ENCODE measurements around the gene ORM2. TPM values are rescaled to one million over a fixed set of nuclear protein-coding genes. Genes with fewer than 3 reads are reported as not detected.
"Not testable (repeated sequence)": the region's sequence is repeated elsewhere in the genome, so short reads cannot be mapped to it uniquely, and the experiment has no call there.

ORM2 gene
- total RNA-seq, 2 donors from 2014 or later, result 0.91 to 1.9 TPM

DNA sequence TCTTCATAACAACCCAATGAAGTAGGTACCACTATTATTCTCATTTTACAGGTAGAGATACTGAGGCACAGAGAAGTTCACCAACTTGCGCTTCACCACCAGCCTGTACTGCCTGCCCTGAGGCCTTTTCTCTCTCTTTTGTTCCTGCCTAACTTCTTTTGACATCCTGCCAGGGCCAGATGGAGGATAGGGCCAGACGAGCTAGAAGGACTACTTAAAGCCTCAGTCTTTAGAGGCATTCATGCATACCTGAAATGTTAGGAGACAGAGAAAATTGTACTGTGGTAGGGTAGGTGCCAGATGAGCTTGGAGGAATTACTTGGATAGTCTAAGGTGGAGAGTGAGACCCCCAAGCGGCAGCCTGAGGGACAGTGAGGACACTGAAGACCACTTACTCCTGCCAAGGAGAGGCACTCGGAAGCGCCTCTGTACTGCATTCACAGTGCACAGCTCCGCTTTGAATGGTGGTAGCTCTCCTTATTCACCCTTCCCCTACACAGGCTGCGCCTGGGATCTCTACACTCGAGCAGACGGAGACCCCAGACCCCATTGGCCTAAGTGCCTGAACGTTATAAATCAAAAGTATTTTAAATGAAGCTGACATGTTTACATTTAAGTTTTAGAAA is 13.0 kb upstream of the ORM2 start:
- intact Hi-C loops (cut with DNase I), result no loop called here
- Histone ChIP-seq H3K36me3 (no peaks in the 10 kb centered on the region), H3K27ac (no peak overlapping the region), H3K4me1 (replicated peaks) (no peaks in the 10 kb centered on the region), H3K27me3 (replicated peaks; ENCODE audit: insufficient read depth) (no peaks in the 10 kb centered on the region), H3K4me3 (no peak overlapping the region), H3K9me3 (no peaks in the 10 kb centered on the region)
- no peak for TF ChIP-seq POLR2AphosphoS5 (IDR thresholded peaks at IDR 0.05)
- no peak for TF ChIP-seq POLR2A (IDR thresholded peaks at IDR 0.05)
- TF ChIP-seq, protein P1, sequence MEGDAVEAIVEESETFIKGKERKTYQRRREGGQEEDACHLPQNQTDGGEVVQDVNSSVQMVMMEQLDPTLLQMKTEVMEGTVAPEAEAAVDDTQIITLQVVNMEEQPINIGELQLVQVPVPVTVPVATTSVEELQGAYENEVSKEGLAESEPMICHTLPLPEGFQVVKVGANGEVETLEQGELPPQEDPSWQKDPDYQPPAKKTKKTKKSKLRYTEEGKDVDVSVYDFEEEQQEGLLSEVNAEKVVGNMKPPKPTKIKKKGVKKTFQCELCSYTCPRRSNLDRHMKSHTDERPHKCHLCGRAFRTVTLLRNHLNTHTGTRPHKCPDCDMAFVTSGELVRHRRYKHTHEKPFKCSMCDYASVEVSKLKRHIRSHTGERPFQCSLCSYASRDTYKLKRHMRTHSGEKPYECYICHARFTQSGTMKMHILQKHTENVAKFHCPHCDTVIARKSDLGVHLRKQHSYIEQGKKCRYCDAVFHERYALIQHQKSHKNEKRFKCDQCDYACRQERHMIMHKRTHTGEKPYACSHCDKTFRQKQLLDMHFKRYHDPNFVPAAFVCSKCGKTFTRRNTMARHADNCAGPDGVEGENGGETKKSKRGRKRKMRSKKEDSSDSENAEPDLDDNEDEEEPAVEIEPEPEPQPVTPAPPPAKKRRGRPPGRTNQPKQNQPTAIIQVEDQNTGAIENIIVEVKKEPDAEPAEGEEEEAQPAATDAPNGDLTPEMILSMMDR (IDR thresholded peaks at IDR 0.05), result no peak
- no peak for DNase-seq (ENCODE audit: low spot score)
- 70% methylated on average over 10 of the region's 10 CpGs for WGBS

DNA sequence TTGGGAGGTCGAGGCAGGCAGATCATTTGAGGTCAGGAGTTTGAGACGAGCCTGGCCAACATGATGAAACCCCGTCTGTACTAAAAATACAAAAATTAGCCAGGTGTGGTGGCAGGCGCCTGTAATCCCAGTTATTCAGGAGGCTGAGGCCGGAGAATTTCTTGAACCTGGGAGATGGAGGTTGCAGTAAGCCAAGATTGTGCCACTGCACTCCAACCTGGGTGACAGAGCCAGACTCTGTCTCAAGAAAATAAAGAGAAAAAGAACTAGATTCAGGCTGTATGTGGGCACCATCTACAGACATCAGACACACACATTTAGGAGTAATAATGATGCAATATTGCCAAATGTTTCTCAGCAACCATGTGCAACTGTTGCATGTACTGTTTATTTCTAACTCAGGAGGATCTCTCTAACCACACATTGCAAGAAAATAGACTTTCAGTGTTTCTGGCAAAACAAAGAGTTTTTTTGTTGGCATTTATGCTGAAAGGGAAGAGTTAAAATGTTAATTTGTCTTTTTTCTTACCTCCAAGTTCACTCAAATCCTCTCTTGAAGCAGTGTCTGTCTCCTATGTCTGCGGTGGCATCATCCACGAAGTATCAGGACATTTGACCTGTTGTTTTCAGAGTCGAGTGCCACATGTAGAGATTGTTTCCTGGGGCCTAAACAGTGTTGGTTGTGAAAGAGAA is 11.9 kb upstream of the ORM2 start:
- no peaks in the 10 kb centered on the region for H3K4me1 ChIP-seq (replicated peaks)
- no peaks in the 10 kb centered on the region for H3K36me3 ChIP-seq
- H3K4me3 ChIP-seq, result no peak overlapping the region
- H3K27ac ChIP-seq, result no peak overlapping the region
- DNase-seq (ENCODE audit: low spot score), result no peak
- H3K27me3 ChIP-seq (replicated peaks; ENCODE audit: insufficient read depth), result no peaks in the 10 kb centered on the region
- intact Hi-C loops (cut with DNase I), result no loop called here
- WGBS, result 89% methylated on average over 8 of the region's 8 CpGs
- no peaks in the 10 kb centered on the region for H3K9me3 ChIP-seq
- no peak for TF ChIP-seq POLR2AphosphoS5 (IDR thresholded peaks at IDR 0.05)
- TF ChIP-seq POLR2A (IDR thresholded peaks at IDR 0.05), result no peak
- TF ChIP-seq, protein P1 (IDR thresholded peaks at IDR 0.05), result no peak

DNA sequence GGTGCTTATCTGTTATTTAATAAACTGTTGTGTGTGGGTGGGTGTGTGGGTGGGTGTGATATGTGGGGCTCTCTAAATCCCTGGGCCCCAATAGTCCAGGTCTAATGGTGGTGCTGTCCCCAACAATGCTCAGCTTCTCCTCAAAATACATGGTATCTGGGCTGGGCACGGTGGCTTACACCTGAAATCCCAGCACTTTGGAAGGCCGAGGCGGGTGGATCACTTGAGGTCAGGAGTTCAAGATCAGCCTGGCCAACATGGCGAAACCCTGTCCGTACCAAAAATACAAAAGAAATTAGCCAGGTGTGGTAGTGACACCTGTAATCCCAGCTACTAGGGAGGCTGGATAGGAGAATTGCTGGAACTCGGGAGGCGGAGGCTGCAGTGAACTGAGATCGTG is 11.3 kb upstream of the ORM2 start:
- no peaks in the 10 kb centered on the region for H3K9me3 ChIP-seq
- intact Hi-C loops (cut with DNase I), result no loop called here
- whole genome bisulfite sequencing, result 91% methylated on average over 8 of the region's 8 CpGs
- H3K27ac ChIP-seq, result no peak overlapping the region
- H3K4me3 ChIP-seq, result no peak overlapping the region
- no peaks in the 10 kb centered on the region for H3K27me3 ChIP-seq (replicated peaks; ENCODE audit: insufficient read depth)
- DNase-seq (ENCODE audit: low spot score), result no peak
- no peaks in the 10 kb centered on the region for H3K4me1 ChIP-seq (replicated peaks)
- TF ChIP-seq POLR2A (IDR thresholded peaks at IDR 0.05), result no peak
- H3K36me3 ChIP-seq, result no peaks in the 10 kb centered on the region

DNA sequence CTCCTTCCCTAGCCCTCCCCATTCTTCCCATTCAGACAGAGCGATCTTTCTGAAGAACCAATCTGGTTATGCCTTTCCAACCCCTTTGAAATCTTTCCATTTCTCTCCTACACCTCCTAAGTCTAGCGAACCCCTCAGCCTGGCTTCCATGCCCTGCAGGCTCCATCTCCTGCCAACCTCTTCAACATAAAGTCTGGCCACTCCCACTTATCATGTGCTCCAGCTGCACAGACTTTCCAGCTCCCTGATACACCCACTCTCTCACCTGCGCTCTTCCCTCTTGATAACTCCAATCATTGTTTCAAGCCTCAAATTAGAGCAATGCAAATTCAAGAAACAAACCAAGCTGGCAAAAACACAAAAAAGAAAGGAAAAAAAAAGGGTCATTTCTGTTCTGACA is 10.5 kb upstream of the ORM2 start:
- no peak overlapping the region for H3K27ac ChIP-seq
- H3K9me3 ChIP-seq, result no peaks in the 10 kb centered on the region
- intact Hi-C loops (cut with DNase I), result no loop called here
- H3K4me3 ChIP-seq, result no peak overlapping the region
- 44% methylated on average over 3 of the region's 3 CpGs for WGBS
- DNase-seq (ENCODE audit: low spot score), result no peak
- H3K4me1 ChIP-seq (replicated peaks), result no peaks in the 10 kb centered on the region
- H3K36me3 ChIP-seq, result no peaks in the 10 kb centered on the region
- H3K27me3 ChIP-seq (replicated peaks; ENCODE audit: insufficient read depth), result no peaks in the 10 kb centered on the region
- TF ChIP-seq, protein P1 (IDR thresholded peaks at IDR 0.05), result no peak

DNA sequence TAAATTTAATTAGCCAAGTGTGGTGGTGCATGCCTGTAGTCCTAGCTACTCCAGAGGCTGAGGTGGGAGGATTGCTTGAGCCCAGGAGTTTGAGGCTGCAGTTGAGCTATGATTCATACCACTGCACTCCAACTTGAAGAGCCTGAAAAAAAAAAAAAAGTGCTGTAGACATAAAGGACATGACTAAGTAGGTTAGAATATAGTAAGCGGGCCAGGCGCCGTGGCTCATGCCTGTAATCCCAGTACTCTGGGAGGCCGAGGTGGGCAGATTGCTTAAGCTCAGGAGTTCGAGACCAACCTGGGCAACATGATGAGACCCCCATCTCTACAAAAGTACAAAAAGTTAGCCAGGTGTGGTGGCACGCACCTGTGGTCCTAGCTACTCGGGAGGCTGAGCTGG is 9.0 kb upstream of the ORM2 start:
- H3K4me3 ChIP-seq; H3K27me3 ChIP-seq (replicated peaks; ENCODE audit: insufficient read depth); H3K4me1 ChIP-seq (replicated peaks); H3K9me3 ChIP-seq; DNase-seq (ENCODE audit: low spot score); intact Hi-C loops (cut with DNase I); H3K27ac ChIP-seq; H3K36me3 ChIP-seq: not testable (repeated sequence)
- 94% methylated on average over 7 of the region's 7 CpGs for WGBS

DNA sequence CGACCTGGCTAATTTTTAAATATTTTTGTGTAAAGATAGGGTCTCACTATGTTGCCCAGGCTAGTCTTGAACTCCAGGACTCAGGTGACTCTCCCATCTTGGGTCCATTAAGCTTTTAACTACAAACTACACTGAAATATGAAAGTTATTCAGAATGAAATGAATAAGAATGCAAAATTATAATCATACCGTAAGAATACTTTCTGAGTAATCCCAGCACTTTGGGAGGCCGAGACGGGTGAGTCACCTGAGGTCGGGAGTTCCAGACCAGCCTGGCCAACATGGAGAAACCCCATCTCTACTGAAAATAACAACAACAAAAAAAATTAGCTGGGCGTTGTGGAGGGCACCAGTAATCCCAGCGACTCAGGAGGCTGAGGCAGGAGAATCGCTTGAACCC is 7.9 kb upstream of the ORM2 start:
- H3K27me3 ChIP-seq (replicated peaks; ENCODE audit: insufficient read depth), result no peaks in the 10 kb centered on the region
- H3K4me3 ChIP-seq, result no peak overlapping the region
- no peak for TF ChIP-seq POLR2A (IDR thresholded peaks at IDR 0.05)
- TF ChIP-seq, protein P1 (IDR thresholded peaks at IDR 0.05), result no peak
- no peak for TF ChIP-seq POLR2AphosphoS5 (IDR thresholded peaks at IDR 0.05)
- no peaks in the 10 kb centered on the region for H3K4me1 ChIP-seq (replicated peaks)
- H3K27ac ChIP-seq, result no peak overlapping the region
- 89% methylated on average over 8 of the region's 8 CpGs for WGBS
- H3K9me3 ChIP-seq, result no peaks in the 10 kb centered on the region
- intact Hi-C loops (cut with DNase I), result no loop called here
- no peak for DNase-seq (ENCODE audit: low spot score)
- H3K36me3 ChIP-seq, result no peaks in the 10 kb centered on the region

DNA sequence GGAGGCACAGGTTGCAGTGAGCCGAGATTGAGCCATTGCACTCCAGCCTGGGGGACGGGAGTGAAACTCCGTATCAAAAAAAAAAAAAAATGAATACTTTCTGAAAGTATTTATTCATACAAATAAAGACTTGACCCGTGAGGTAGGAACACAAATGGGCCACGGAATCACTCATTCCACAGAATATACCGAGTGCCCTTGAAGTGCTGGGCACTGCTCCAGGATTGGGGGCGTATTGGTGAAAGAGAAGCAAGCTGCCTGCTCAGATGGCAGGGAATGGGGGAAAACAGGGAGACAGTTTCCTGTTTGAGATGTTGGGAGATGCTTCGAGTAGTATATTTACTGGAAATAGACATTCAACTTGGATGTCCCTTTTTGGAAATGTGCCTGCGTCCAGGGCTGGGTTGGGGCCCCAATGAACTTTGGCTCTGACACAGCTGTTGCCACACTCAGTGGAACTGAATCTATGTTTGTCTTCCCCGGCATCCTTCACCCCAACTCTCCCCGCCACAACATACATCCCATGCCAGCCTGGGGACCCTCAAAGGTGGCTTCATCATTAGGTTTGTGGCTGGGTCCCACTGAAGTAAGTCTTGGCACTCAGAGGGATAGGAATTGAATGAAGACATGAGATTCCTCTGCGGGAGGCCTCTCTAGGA is 7.4 kb upstream of the ORM2 start:
- H3K4me3 ChIP-seq; H3K9me3 ChIP-seq; DNase-seq (ENCODE audit: low spot score); H3K27ac ChIP-seq; H3K4me1 ChIP-seq (replicated peaks); H3K27me3 ChIP-seq (replicated peaks; ENCODE audit: insufficient read depth); H3K36me3 ChIP-seq; intact Hi-C loops (cut with DNase I): not testable (repeated sequence)
- 84% methylated on average over 11 of the region's 12 CpGs for WGBS

DNA sequence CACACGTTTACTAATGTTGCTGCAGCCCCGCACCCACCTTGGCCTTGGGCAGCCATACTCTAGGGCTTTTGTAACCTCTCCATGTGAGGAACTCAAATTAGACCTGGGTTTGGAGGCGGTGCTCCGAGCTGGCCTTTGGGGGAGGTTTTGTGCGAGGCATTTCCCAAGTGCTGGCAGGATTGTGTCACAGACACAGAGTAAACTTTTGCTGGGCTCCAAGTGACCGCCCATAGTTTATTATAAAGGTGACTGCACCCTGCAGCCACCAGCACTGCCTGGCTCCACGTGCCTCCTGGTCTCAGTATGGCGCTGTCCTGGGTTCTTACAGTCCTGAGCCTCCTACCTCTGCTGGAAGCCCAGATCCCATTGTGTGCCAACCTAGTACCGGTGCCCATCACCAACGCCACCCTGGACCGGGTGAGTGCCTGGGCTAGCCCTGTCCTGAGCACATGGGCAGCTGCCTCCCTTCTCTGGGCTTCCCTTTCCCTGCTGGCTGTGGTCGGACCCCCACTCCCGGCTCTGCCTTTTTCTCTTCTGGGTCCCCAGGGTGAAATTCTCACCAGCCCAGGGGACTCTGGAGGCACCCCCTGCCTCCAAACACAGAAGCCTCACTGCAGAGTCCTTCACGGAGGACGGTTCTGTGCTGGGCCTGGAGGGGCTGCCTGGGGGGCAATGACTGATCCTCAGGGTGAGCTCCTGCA is 6.7 kb upstream of the ORM2 start, which contains the start of gene ORM1:
Gene ORM1 (plus strand): TSS at position 268 of the 701 bp plus-strand sequence. CDS start 36 bp downstream, at position 304.
- H3K4me3 ChIP-seq; H3K36me3 ChIP-seq; H3K9me3 ChIP-seq; H3K27me3 ChIP-seq (replicated peaks; ENCODE audit: insufficient read depth); H3K4me1 ChIP-seq (replicated peaks); DNase-seq (ENCODE audit: low spot score); H3K27ac ChIP-seq; intact Hi-C loops (cut with DNase I): not testable (repeated sequence)
- whole genome bisulfite sequencing, result 78% methylated on average over 5 of the region's 15 CpGs
